CD14-positive monocyte (primary cell): ENCODE data around the gene RFX4. TPM values are rescaled to one million over a fixed set of nuclear protein-coding genes. Genes with fewer than 3 reads are reported as not detected.
"Not testable (repeated sequence)": the region's sequence is repeated elsewhere in the genome, so short reads cannot be mapped to it uniquely, and the experiment has no call there.

Source experiments
- DNase-seq, 3 donors: peaks; one replicate each; pipeline ENCODE4 v3.0.0-alpha.2; 2011 to 2022
- H2AFZ ChIP-seq: 2 replicates; pipeline ENCODE4 v1.6.0; 2012; ENCODE audit warnings: mild to moderate bottlenecking, low read depth, low read length, inconsistent platforms; ENCODE audit not compliant: insufficient read depth, poor library complexity, severe bottlenecking
- H3K27ac ChIP-seq, 2 donors: 1 replicate in 1 of 2; 2 replicates in 1 of 2; pipeline ENCODE4 v1.5.1; 2012 to 2013; ENCODE audit warnings: low read length in 2 of 2, control low read depth in 1 of 2, inconsistent platforms in 1 of 2, low read depth in 1 of 2, mild to moderate bottlenecking in 1 of 2
- H3K27me3 ChIP-seq, 2 donors: one replicate each; pipeline versions ENCODE4 v1.6.0 to v1.6.1; 2011 to 2013; ENCODE audit warnings: low read length in 2 of 2; ENCODE audit not compliant: control insufficient read depth in 2 of 2, insufficient read depth in 2 of 2
- H3K36me3 ChIP-seq, 2 donors: replicated peaks in 1 of 2; 1 replicate in 1 of 2; 2 replicates in 1 of 2; pipeline versions ENCODE4 v1.5.1 to v1.6.1; 2012 to 2013; ENCODE audit warnings: low read length in 2 of 2, control low read depth in 1 of 2, inconsistent platforms in 1 of 2, mild to moderate bottlenecking in 1 of 2; ENCODE audit not compliant: insufficient read depth in 2 of 2, control insufficient read depth in 1 of 2
- H3K4me1 ChIP-seq, 2 donors: 1 replicate in 1 of 2; 2 replicates in 1 of 2; pipeline versions ENCODE4 v1.5.1 to v1.6.1; 2012 to 2013; ENCODE audit warnings: low read length in 2 of 2, control low read depth in 1 of 2, inconsistent platforms in 1 of 2, mild to moderate bottlenecking in 1 of 2, moderate library complexity in 1 of 2; ENCODE audit not compliant: insufficient read depth in 2 of 2, control insufficient read depth in 1 of 2
- H3K4me2 ChIP-seq: replicated peaks from 2 replicates; pipeline ENCODE3; 2012; ENCODE audit warnings: low read length, moderate library complexity, mild to moderate bottlenecking; ENCODE audit not compliant: poor library complexity, severe bottlenecking; ENCODE audit errors: extremely low read depth
- H3K4me3 ChIP-seq, 3 experiments: fragments of 200-600 bp in 1 of 3; sonication (generic) in 1 of 3; replicated peaks in 1 of 3; 1 replicate in 2 of 3; 2 replicates in 1 of 3; pipeline ENCODE4 v1.5.1; 2011 to 2013; ENCODE audit warnings: low read length in 3 of 3, mild to moderate bottlenecking in 3 of 3, control low read depth in 2 of 3, low read depth in 2 of 3, inconsistent platforms in 1 of 3, moderate library complexity in 1 of 3
- H3K79me2 ChIP-seq: 2 replicates; pipeline ENCODE4 v1.6.0; 2012; ENCODE audit warnings: mild to moderate bottlenecking, control low read depth, inconsistent platforms, low read length, moderate library complexity; ENCODE audit not compliant: insufficient read depth
- H3K9ac ChIP-seq: 2 replicates; pipeline ENCODE4 v1.6.0; 2017; ENCODE audit warnings: low read length, mild to moderate bottlenecking; ENCODE audit not compliant: insufficient read depth, poor library complexity, severe bottlenecking
- H3K9me3 ChIP-seq, 2 donors: replicated peaks in 1 of 2; 1 replicate in 1 of 2; 2 replicates in 1 of 2; pipeline versions ENCODE4 v1.5.1 to v1.6.1; 2012 to 2013; ENCODE audit warnings: low read length in 2 of 2, control low read depth in 1 of 2; ENCODE audit not compliant: control insufficient read depth in 1 of 2, insufficient read depth in 1 of 2
- H4K20me1 ChIP-seq: 2 replicates; pipeline ENCODE4 v1.6.0; 2012; ENCODE audit warnings: mild to moderate bottlenecking, low read length, control low read depth, moderate library complexity; ENCODE audit not compliant: insufficient read depth
- H3K27ac Mint-ChIP-seq, 7 donors: one replicate each; pipeline ENCODE4 v1.8.0; 2020; ENCODE audit warnings: mild to moderate bottlenecking in 7 of 7, mixed read lengths in 7 of 7, moderate library complexity in 6 of 7, inconsistent platforms in 2 of 7
- H3K27me3 Mint-ChIP-seq, 3 donors: one replicate each; pipeline ENCODE4 v1.8.0; 2021 to 2022; ENCODE audit warnings: low read depth in 3 of 3, mild to moderate bottlenecking in 3 of 3, mixed read lengths in 3 of 3, moderate library complexity in 3 of 3, inconsistent platforms in 1 of 3
- H3K36me3 Mint-ChIP-seq, 2 donors: one replicate each; pipeline ENCODE4 v1.8.0; 2020; ENCODE audit warnings: mixed read lengths in 2 of 2, inconsistent platforms in 1 of 2, mild to moderate bottlenecking in 1 of 2
- H3K4me1 Mint-ChIP-seq: one replicate; pipeline ENCODE4 v1.8.0; 2020; ENCODE audit warnings: mild to moderate bottlenecking, mixed read lengths
- H3K4me3 Mint-ChIP-seq, 2 donors: one replicate each; pipeline ENCODE4 v1.8.0; 2020; ENCODE audit warnings: mild to moderate bottlenecking in 2 of 2, mixed read lengths in 2 of 2, moderate library complexity in 1 of 2
- H3K9me3 Mint-ChIP-seq, 7 donors: one replicate each; pipeline ENCODE4 v1.8.0; 2020 to 2022; ENCODE audit warnings: mixed read lengths in 7 of 7, mild to moderate bottlenecking in 6 of 7, moderate library complexity in 6 of 7, inconsistent platforms in 2 of 7
- CTCF ChIP-seq: fragments of 200-600 bp; IDR thresholded peaks from one replicate; pipeline ENCODE4 v1.8.0; 2022; ENCODE audit warnings: antibody characterized with exemption, mild to moderate bottlenecking
- WGBS: methylation state at CpG from one replicate; pipeline ENCODE4 v1.1.5; 2013; ENCODE audit warnings: missing lambda C conversion rate; ENCODE audit not compliant: insufficient coverage; 5-methylcytosine and 5-hydroxymethylcytosine counted together
- intact Hi-C, 2 donors: fragments of 100-400 bp; cut with micrococcal nuclease; formaldehyde crosslinking; loops; one replicate each; pipeline versions ENCODE4 v1.15.0 to v1.15.1; 2023
- polyA plus RNA-seq, 3 donors: library from polyadenylated mRNA; depleted of rRNA in 1 of 3; unstranded in 2 of 3; stranded (reverse) in 1 of 3; fragments of 300-500 nt in 2 of 3; fragments of >200 nt in 1 of 3; fragmentation: Illumina TruSeq in 2 of 3; gene quantifications; 1 replicate in 2 of 3; 2 replicates in 1 of 3; pipeline ENCODE4 v1.2.3, GENCODE V29; 2012 to 2021

Gene RFX4
- polyA plus RNA-seq, 3 donors = not detected

GRCh38 chr12:106602076-106602475 lies 19.3 kb downstream of the RFX4 start:
- no peak overlapping the region for H2AFZ ChIP-seq

DNA sequence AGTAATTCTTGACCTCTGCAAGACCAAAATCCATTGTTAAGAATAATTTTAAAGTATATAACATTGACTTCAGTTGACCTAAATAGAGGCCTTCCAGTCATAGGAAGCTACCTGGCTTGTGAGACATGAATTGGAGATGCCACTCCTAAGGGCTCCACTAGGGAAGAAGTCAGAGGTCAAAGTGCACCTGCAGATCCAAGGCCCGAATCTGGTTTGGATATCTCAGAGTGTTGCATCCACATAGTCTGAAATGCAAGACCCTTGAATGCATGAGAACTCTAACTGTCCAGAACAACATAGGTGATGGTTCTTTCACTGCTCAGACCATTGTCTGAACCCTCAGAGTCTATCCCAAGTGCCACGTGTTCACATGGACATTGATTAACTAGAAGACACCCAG lies 22.4 kb downstream of the RFX4 start:
- Histone ChIP-seq H3K36me3 (no peaks in the 10 kb centered on the region), H2AFZ (no peak overlapping the region), H3K27me3 (no peaks in the 10 kb centered on the region), H4K20me1 (no peaks in the 10 kb centered on the region), H3K9me3 (no peaks in the 10 kb centered on the region), H3K27ac (no peak overlapping the region), H3K4me2 (no peak overlapping the region), H3K4me3 (no peak overlapping the region), H3K4me1 (no peaks in the 10 kb centered on the region), H3K79me2 (no peaks in the 10 kb centered on the region), H3K9ac (no peak overlapping the region)
- no peak for TF ChIP-seq CTCF
- no peaks in the 10 kb centered on the region for H3K36me3 Mint-ChIP-seq
- intact Hi-C loops = no loop called here
- DNase-seq = no peak
- H3K4me3 Mint-ChIP-seq = no peak overlapping the region
- no peak overlapping the region for H3K27ac Mint-ChIP-seq
- H3K4me1 Mint-ChIP-seq = no peaks in the 10 kb centered on the region
- peaks cover 0 to 7% (median 3%) of the 10 kb centered on the region in 7 donors for H3K9me3 Mint-ChIP-seq
- WGBS = 100% methylated on average over 2 of the region's 2 CpGs
- peaks cover 0 to 13% (median 3%) of the 10 kb centered on the region in 3 donors for H3K27me3 Mint-ChIP-seq

More at GRCh38 chr12:106602076-106602475, 19.3 kb downstream of the RFX4 start:
- Mint-ChIP-seq H3K4me3 (no peak overlapping the region), H3K27me3 (peaks cover 9 to 15% (median 13%) of the 10 kb centered on the region in 3 donors), H3K27ac (no peak overlapping the region), H3K4me1 (no peaks in the 10 kb centered on the region), H3K9me3 (no peaks in the 10 kb centered on the region), H3K36me3 (no peaks in the 10 kb centered on the region)
- H3K9me3 ChIP-seq = no peaks in the 10 kb centered on the region
- no peaks in the 10 kb centered on the region for H3K4me1 ChIP-seq
- H3K4me3 ChIP-seq = no peak overlapping the region
- no peak overlapping the region for H3K4me2 ChIP-seq
- no peak for TF ChIP-seq CTCF
- intact Hi-C loops = no loop called here
- WGBS = 100% methylated on average over 1 of the region's 4 CpGs
- H3K27ac ChIP-seq = no peak overlapping the region
- no peaks in the 10 kb centered on the region for H3K36me3 ChIP-seq
- H4K20me1 ChIP-seq = no peaks in the 10 kb centered on the region
- no peak overlapping the region for H3K9ac ChIP-seq
- no peak for DNase-seq
- H3K27me3 ChIP-seq = peaks cover 0 to 4% of the 10 kb centered on the region in 2 donors
- no peaks in the 10 kb centered on the region for H3K79me2 ChIP-seq

DNA sequence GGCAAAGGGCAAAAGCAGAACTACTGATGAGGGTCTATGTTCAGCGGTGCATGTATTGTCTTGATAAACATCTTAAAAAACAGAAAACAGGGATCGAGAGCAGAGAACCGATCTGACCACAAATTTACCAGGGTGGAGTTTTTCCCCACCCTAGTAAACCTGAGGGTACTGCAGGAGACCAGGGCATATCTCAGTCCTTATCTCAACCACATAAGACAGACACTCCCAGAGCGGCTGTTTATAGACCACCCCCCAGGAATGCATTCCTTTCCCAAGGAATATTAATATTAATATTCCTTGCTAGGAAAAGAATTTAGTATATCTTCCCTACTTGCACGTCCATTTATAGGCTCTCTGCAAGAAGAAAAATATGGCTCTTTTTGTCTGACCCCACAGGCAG lies 37.8 kb downstream of the RFX4 start:
- H3K9ac ChIP-seq, H3K27ac Mint-ChIP-seq, H3K4me1 ChIP-seq, H3K4me3 Mint-ChIP-seq, H2AFZ ChIP-seq, H3K4me2 ChIP-seq, H4K20me1 ChIP-seq, DNase-seq, H3K27ac ChIP-seq, H3K4me1 Mint-ChIP-seq, H3K4me3 ChIP-seq, H3K27me3 ChIP-seq, H3K36me3 Mint-ChIP-seq, H3K79me2 ChIP-seq, H3K36me3 ChIP-seq, intact Hi-C loops: not testable (repeated sequence)
- H3K9me3 ChIP-seq = peaks cover 11 to 17% of the 10 kb centered on the region in 2 donors
- WGBS = no CpG with 5 or more reads among the region's 5 CpGs
- Mint-ChIP-seq H3K27me3 (peaks cover 2 to 12% (median 10%) of the 10 kb centered on the region in 3 donors), H3K9me3 (peaks cover 13 to 32% (median 23%) of the 10 kb centered on the region in 7 donors)
